Measurements from ENCODE around the gene MTCH2.
"Not testable (repeated sequence)": the region's sequence is repeated elsewhere in the genome, so short reads cannot be mapped to it uniquely, and the experiment has no call there.

MTCH2 gene

DNA sequence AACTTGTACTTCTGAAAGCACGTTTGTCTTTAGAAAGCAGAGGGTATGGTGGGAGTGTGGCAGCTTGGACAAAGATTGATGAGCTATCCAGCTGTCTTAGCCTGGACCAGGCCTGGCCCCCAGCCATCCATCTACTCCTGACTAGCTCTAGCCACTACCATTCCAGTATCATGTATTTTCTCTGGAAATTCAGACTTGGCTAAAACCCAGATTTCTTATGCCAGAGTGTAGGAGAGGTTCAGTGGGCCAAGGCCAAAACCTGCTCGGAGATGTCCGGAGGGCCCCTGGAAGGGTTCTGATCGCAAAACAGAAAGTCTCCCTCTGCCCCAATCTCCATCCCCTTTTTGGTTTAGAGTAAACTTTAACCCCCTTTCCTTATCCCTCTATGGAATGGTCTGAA, 24.8 kb upstream of the MTCH2 start:
- H3K9me3 ChIP-seq (ENCODE audit: insufficient read depth, low read depth, low read length) = no peaks in the 10 kb centered on the region
- no peaks in the 10 kb centered on the region for H3K36me3 ChIP-seq (ENCODE audit: insufficient read depth, low read depth, low read length)
- peaks cover 4% of the 10 kb centered on the region; the same call in 1 of the 2 replicates for H3K4me1 ChIP-seq (ENCODE audit: insufficient read depth, low read length)
- no peak overlapping the region for H3K27ac ChIP-seq (ENCODE audit: low read length)
- no peak overlapping the region for H3K9ac ChIP-seq (ENCODE audit: low read depth, low read length)
- H3K27me3 ChIP-seq (ENCODE audit: insufficient read depth, low read length) = no peaks in the 10 kb centered on the region
- H3K4me3 ChIP-seq (ENCODE audit: low read length) = no peak overlapping the region

DNA sequence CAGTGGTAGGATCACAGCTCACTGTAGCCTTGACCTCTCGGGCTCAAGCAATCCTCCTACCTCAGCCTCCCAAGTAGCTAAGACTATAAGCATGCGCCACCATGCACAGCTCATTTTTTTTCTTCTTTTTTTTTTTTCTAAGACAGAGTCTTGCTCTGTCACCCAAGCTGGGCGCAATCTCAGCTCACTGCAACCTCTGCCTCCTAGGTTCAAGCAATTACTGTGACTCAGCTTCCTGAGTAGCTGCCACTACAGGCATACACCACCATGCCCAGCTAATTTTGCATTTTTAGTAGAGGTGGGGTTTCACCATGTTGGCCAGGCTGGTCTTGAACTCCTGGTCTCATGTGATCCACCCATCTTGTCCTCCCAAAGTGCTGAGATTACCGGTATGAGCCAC, 22.6 kb upstream of the MTCH2 start:
- H3K4me3 ChIP-seq (ENCODE audit: low read length); H3K27ac ChIP-seq (ENCODE audit: low read length); H3K36me3 ChIP-seq (ENCODE audit: insufficient read depth, low read depth, low read length); H3K9ac ChIP-seq (ENCODE audit: low read depth, low read length); H3K9me3 ChIP-seq (ENCODE audit: insufficient read depth, low read depth, low read length); H3K4me1 ChIP-seq (ENCODE audit: insufficient read depth, low read length); H3K27me3 ChIP-seq (ENCODE audit: insufficient read depth, low read length): not testable (repeated sequence)

DNA sequence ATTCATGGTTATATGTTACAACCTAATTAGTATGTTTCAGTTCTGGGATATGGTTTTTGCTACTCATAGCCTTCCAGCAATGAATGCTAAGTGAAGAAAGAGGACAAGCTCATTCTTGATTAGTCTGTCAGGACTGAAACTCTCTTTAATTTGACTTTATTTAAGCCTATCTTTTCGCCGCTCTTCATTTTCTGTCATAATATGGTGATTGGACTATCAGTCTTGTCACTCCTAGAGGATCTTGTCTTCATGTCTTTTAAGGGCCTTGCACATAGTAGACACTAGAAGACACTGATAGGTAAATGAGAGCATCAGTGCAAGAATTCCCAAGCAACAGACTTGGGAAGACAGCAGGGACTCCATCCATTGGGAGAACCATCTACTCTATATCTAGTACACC, 18.9 kb upstream of the MTCH2 start:
- Histone ChIP-seq H3K4me1 (ENCODE audit: insufficient read depth, low read length) (peaks cover 4% of the 10 kb centered on the region; the same call in 1 of the 2 replicates), H3K4me3 (ENCODE audit: low read length) (no peak overlapping the region), H3K27ac (ENCODE audit: low read length) (no peak overlapping the region), H3K27me3 (ENCODE audit: insufficient read depth, low read length) (no peaks in the 10 kb centered on the region), H3K36me3 (ENCODE audit: insufficient read depth, low read depth, low read length) (no peaks in the 10 kb centered on the region), H3K9ac (ENCODE audit: low read depth, low read length) (no peak overlapping the region), H3K9me3 (ENCODE audit: insufficient read depth, low read depth, low read length) (no peaks in the 10 kb centered on the region)

DNA sequence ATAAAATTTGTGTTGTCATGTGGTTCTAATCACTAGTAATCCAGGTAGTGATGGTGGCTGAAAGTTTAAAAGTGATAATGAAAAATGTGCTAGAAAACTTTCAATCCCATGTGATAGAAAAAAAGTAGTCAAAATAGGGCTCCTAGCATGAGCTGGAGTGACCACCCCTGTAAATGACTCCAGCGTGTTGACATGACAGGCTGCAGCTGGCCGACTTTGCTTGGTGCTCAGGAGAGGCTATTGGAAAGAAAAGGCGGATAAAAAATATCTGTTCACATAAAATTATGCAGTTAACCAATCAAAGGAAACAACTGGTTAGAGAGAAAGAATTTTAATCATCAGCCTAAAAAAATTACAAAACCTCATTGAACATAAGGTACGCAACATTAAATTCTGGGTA, 16.9 kb upstream of the MTCH2 start:
- Histone ChIP-seq H3K27me3 (ENCODE audit: insufficient read depth, low read length) (no peaks in the 10 kb centered on the region), H3K27ac (ENCODE audit: low read length) (no peak overlapping the region), H3K4me3 (ENCODE audit: low read length) (no peak overlapping the region), H3K4me1 (ENCODE audit: insufficient read depth, low read length) (peaks cover 4% of the 10 kb centered on the region; the same call in 1 of the 2 replicates), H3K9ac (ENCODE audit: low read depth, low read length) (no peak overlapping the region), H3K36me3 (ENCODE audit: insufficient read depth, low read depth, low read length) (no peaks in the 10 kb centered on the region), H3K9me3 (ENCODE audit: insufficient read depth, low read depth, low read length) (no peaks in the 10 kb centered on the region)

DNA sequence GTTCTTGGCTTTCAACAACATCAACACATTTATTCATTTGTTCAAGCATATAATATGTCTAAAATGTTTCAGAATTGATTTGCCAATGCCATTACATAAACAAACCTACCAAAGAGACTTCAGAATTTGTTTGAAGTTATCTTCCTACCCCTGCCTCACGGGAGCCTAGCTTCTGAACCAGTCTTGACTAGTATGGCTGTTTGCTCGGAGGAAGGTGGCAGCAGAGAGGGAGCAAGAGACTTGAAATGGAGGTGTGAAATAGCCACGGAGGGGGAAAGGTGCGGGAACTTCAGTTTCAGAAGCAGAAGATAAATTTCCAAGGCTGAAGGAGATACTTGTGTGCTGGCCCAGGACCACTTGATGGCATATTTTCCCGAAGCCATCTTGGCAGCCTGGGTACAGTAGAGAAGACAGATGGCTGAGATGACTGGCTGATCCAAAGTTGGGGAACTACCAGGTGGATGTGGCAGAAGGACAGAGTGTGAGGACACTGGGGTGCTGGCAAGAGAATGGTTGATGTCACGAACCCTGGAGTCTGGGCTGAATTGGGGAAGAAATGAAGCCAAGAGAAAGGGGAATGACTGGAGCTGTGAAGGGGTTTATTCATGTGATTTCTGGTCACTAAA, 14.0 kb upstream of the MTCH2 start:
- no peaks in the 10 kb centered on the region for H3K36me3 ChIP-seq (ENCODE audit: insufficient read depth, low read depth, low read length)
- H3K9ac ChIP-seq (ENCODE audit: low read depth, low read length) = no peak overlapping the region
- H3K4me3 ChIP-seq (ENCODE audit: low read length) = no peak overlapping the region
- no peak overlapping the region for H3K27ac ChIP-seq (ENCODE audit: low read length)
- no peaks in the 10 kb centered on the region for H3K4me1 ChIP-seq (ENCODE audit: insufficient read depth, low read length)
- H3K27me3 ChIP-seq (ENCODE audit: insufficient read depth, low read length) = no peaks in the 10 kb centered on the region
- peaks cover 7% of the 10 kb centered on the region; the same call in 1 of the 2 replicates for H3K9me3 ChIP-seq (ENCODE audit: insufficient read depth, low read depth, low read length)

DNA sequence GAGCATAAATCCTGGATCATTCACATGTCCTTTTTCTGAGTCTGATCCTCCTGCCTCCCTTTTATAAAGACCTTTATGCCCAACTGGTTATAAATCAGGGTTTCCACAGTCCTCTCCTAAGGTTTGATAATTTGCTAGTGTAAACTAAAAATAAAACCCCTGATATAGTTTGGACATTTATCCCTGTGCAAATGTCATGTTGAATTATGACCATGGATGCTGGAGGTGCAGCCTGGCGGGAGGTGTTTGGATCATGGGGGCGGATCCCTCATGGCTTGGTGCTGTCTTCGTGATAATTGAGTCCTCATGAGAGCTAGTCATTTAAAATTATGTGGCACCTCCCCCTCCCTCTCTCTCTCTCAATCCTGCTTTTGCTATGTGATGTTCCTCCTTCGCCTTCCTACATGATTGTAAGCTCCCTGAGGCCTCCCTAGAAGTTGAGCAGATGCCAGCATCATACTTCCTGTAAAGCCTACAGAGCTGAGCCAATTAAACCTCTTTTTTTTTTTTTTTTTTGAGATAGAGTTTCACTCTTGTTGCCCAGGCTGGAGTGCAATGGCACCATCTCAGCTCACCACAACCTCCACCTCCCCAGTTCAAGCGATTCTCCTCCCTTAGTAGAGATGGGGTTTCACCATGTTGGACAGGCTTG, 9.6 kb upstream of the MTCH2 start:
- Histone ChIP-seq H3K27me3 (ENCODE audit: insufficient read depth, low read length) (no peaks in the 10 kb centered on the region), H3K4me1 (ENCODE audit: insufficient read depth, low read length) (no peaks in the 10 kb centered on the region), H3K9ac (ENCODE audit: low read depth, low read length) (no peak overlapping the region), H3K27ac (ENCODE audit: low read length) (no peak overlapping the region), H3K36me3 (ENCODE audit: insufficient read depth, low read depth, low read length) (no peaks in the 10 kb centered on the region), H3K4me3 (ENCODE audit: low read length) (no peak overlapping the region), H3K9me3 (ENCODE audit: insufficient read depth, low read depth, low read length) (peaks cover 8% of the 10 kb centered on the region; the same call in 1 of the 2 replicates)

DNA sequence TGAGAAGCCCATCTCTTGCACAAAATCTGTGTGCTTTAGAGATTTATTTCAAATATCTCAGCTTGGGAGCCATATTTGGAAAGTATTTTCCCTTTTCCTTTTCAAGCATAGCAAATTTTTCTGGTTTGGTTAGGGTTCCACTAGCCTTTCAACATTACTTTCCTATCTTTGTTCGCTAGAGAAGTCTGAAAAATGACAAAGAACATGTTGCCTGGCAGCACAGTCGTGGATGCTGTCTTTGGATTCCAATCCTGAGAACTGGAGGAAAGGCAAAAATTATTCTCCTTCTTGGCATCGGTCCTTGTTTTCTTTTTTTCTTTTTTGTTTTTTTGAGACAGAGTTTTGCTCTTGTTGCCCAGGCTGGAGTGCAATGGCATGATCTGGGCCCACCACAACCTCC, 6.9 kb upstream of the MTCH2 start:
- Histone ChIP-seq H3K27me3 (ENCODE audit: insufficient read depth, low read length) (no peaks in the 10 kb centered on the region), H3K36me3 (ENCODE audit: insufficient read depth, low read depth, low read length) (no peaks in the 10 kb centered on the region), H3K27ac (ENCODE audit: low read length) (no peak overlapping the region), H3K9ac (ENCODE audit: low read depth, low read length) (no peak overlapping the region), H3K4me1 (ENCODE audit: insufficient read depth, low read length) (no peaks in the 10 kb centered on the region), H3K4me3 (ENCODE audit: low read length) (no peak overlapping the region), H3K9me3 (ENCODE audit: insufficient read depth, low read depth, low read length) (peaks cover 8% of the 10 kb centered on the region; the same call in 1 of the 2 replicates)

DNA sequence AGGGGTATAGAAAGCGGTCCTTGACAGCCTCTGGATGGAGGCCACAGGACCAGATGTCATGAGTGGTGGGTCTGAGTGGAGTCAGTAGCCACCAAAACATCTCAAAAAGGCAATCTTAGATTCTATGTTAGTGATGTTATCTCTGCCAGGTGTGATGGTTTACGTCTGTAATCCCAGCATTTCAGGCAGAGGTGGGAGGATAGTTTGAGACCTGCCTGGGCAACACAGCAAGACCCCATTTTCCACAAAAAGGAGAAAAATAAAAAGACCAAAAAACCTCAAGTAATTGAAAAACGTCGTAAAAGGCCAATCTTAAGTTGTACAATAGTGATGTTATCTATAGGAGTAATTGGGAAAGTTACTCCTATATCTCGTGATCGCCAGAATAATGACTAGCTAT, 3.7 kb upstream of the MTCH2 start:
- Histone ChIP-seq H3K36me3 (ENCODE audit: insufficient read depth, low read depth, low read length) (no peaks in the 10 kb centered on the region), H3K4me1 (ENCODE audit: insufficient read depth, low read length) (peaks cover 4% of the 10 kb centered on the region; the same call in 1 of the 2 replicates), H3K4me3 (ENCODE audit: low read length) (no peak overlapping the region), H3K27me3 (ENCODE audit: insufficient read depth, low read length) (no peaks in the 10 kb centered on the region), H3K9ac (ENCODE audit: low read depth, low read length) (no peak overlapping the region), H3K9me3 (ENCODE audit: insufficient read depth, low read depth, low read length) (no peaks in the 10 kb centered on the region), H3K27ac (ENCODE audit: low read length) (no peak overlapping the region)

DNA sequence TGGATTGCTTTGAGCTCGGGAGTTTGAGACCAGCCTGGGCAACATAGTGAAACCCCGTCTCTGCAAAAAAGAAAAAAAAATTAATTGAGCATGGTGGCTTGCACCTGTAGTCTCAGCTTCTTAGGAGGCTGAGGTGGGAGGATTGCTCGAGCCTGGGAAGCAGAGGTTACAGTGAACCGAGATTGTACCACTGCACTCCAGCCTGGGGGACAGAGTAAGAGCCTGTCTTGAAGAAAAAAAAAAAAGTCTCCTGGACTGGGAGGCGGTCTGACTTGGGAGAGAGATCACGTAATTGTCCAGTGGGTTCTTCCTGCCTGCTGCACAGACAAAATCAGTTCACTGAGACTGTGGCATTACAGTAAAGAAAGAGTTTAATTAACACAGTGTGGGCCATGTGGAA, 3.1 kb upstream of the MTCH2 start:
- Histone ChIP-seq H3K9ac (ENCODE audit: low read depth, low read length) (no peak overlapping the region), H3K9me3 (ENCODE audit: insufficient read depth, low read depth, low read length) (no peaks in the 10 kb centered on the region), H3K36me3 (ENCODE audit: insufficient read depth, low read depth, low read length) (no peaks in the 10 kb centered on the region), H3K27ac (ENCODE audit: low read length) (no peak overlapping the region), H3K4me3 (ENCODE audit: low read length) (no peak overlapping the region), H3K27me3 (ENCODE audit: insufficient read depth, low read length) (no peaks in the 10 kb centered on the region), H3K4me1 (ENCODE audit: insufficient read depth, low read length) (peaks cover 5% of the 10 kb centered on the region; the same call in 1 of the 2 replicates)

DNA sequence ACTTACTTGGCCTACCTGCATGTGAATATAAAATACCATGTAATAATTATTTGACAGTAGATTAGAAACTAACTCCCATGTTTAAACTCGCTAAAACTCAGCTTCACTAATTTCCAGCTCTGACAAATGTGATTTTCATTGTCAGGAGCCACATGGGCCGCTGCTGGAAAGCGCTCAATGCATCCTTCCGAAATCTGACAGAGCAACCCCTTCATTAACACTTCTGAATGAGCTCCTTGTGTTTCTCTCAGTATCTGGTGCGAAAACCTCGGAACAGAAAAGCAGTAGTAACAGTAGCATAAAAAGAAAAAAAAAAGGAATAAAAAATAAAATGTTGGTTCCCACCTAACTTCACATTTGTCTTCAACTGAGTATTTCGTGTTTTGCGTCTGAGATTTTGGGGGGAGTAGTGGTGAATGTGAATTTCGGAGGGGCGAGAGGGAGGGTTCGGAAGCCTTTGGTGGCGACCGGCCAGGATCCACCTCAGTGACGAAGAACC, 710 bp downstream of the MTCH2 start:
- H3K4me1 ChIP-seq (ENCODE audit: insufficient read depth, low read length) = peaks cover 5% of the 10 kb centered on the region; the same call in 1 of the 2 replicates
- peak overlapping the region; percentile 94 for H3K9ac ChIP-seq (ENCODE audit: low read depth, low read length)
- peak overlapping the region; percentile 80 for H3K4me3 ChIP-seq (ENCODE audit: low read length)
- H3K27me3 ChIP-seq (ENCODE audit: insufficient read depth, low read length) = no peaks in the 10 kb centered on the region
- H3K27ac ChIP-seq (ENCODE audit: low read length) = peak overlapping the region; percentile 45
- no peaks in the 10 kb centered on the region for H3K9me3 ChIP-seq (ENCODE audit: insufficient read depth, low read depth, low read length)
- H3K36me3 ChIP-seq (ENCODE audit: insufficient read depth, low read depth, low read length) = peaks cover 27% of the 10 kb centered on the region

DNA sequence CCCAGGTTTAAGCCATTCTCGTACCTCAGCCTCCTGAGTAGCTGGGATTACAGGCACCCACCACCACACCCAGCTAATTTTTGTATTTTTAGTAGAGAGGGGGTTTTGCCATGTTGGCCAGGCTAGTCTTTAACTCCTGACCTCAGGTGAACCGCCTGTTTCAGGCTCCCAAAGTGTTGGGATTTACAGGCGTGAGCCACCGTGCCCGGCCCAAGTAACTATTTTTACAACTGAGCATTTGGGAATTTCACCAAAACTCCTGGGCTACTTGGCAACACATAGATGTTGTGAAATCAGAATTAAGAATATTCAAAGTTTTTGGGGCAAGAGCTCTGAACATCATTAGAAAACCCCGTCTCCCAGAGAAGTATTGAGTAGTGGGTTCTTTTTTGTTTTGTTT, 1.9 kb downstream of the MTCH2 start:
- H3K4me3 ChIP-seq (ENCODE audit: low read length); H3K9ac ChIP-seq (ENCODE audit: low read depth, low read length): not testable (repeated sequence)

DNA sequence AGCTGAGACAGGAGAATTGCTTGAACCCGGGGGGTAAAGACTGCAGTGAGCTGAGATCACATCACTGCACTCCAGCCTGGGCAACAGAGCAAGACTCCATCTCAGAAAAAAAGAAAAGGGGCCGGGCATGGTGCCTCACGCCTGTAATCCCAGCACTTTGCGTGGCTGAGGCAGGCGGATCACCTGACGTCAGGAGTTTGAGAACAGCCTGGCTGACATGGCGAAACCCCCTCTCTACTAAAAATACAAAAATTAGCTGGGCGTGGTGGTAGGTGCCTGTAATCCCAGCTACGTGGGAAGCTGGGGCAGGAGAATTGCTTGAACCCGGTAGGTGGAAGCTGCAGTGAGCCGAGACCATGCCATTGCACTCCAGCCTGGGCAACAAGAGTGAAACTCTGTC, 6.0 kb downstream of the MTCH2 start:
- peaks cover 72% of the 10 kb centered on the region for H3K36me3 ChIP-seq (ENCODE audit: insufficient read depth, low read depth, low read length)
- not testable (repeated sequence) for H3K27me3 ChIP-seq (ENCODE audit: insufficient read depth, low read length)

More for the DNA sequence above, 1.9 kb downstream of the MTCH2 start:
- not testable (repeated sequence) for H3K9me3 ChIP-seq (ENCODE audit: insufficient read depth, low read depth, low read length); H3K27me3 ChIP-seq (ENCODE audit: insufficient read depth, low read length); H3K27ac ChIP-seq (ENCODE audit: low read length); H3K4me1 ChIP-seq (ENCODE audit: insufficient read depth, low read length)
- peaks cover 36% of the 10 kb centered on the region for H3K36me3 ChIP-seq (ENCODE audit: insufficient read depth, low read depth, low read length)

More for the DNA sequence above, 6.0 kb downstream of the MTCH2 start:
- not testable (repeated sequence) for H3K4me1 ChIP-seq (ENCODE audit: insufficient read depth, low read length); H3K9ac ChIP-seq (ENCODE audit: low read depth, low read length); H3K27ac ChIP-seq (ENCODE audit: low read length); H3K4me3 ChIP-seq (ENCODE audit: low read length); H3K9me3 ChIP-seq (ENCODE audit: insufficient read depth, low read depth, low read length)

Data from iPS-20b (cell line).